ENCODE data around the gene IST1.

GRCh38 chr16:71930013-71930563, 34.8 kb downstream of the IST1 start:
- TF ChIP-seq CTCF (IDR thresholded peaks at IDR 0.05) (no peak), ZFX (IDR thresholded peaks at IDR 0.05; ENCODE audit: borderline replicate concordance) (no peak)

Measured in 22Rv1 (cell line).